Esophagus muscularis mucosa (tissue), 4 donors: Measurements from ENCODE around the gene ABCB10.

ENCODE experiments used
- EP300 ChIP-seq: sonication (generic); formaldehyde crosslinking; IDR thresholded peaks from one replicate; pipeline ENCODE4 v1.6.1; 2017; ENCODE audit warnings: antibody characterized with exemption
- POLR2A ChIP-seq: fragments of 450-650 bp; IDR thresholded peaks from one replicate; pipeline ENCODE4 v1.6.1; 2017; ENCODE audit warnings: antibody characterized with exemption, moderate library complexity, mild to moderate bottlenecking, low read depth
- POLR2AphosphoS5 ChIP-seq, 2 donors: sonication (generic); formaldehyde crosslinking; IDR thresholded peaks; one replicate each; pipeline ENCODE4 v1.6.1; 2017; ENCODE audit warnings: antibody characterized with exemption in 2 of 2
- TF ChIP-seq, protein P1 (sequence below), 3 experiments: fragments of 200-600 bp in 2 of 3; fragments of 450-650 bp in 1 of 3; sonication (generic) in 2 of 3; IDR thresholded peaks; one replicate each; pipeline ENCODE4 v1.5.1; 2017 to 2019; ENCODE audit warnings: antibody characterized with exemption in 3 of 3, mild to moderate bottlenecking in 2 of 3, moderate library complexity in 1 of 3

DNA sequence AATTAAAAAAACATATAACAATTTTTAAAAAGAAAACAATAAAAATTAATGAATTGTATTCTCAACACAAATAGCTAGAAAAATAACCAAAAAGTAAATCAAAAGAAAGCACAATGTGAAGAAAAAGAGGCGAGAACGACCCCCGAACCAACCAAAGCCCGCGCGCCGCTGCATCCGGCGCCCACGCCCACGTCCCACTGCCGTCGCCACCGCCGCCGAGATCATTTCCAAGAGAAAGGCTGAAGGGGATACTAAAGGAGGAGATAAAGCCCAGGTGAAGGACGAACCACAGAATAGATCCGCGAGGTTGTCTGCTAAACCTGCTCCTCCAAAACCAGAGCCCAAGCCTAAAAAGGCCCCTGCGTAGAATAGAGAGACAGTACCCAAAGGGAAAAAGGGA is 11.8 kb upstream of the ABCB10 start:
- TF ChIP-seq, protein P1, sequence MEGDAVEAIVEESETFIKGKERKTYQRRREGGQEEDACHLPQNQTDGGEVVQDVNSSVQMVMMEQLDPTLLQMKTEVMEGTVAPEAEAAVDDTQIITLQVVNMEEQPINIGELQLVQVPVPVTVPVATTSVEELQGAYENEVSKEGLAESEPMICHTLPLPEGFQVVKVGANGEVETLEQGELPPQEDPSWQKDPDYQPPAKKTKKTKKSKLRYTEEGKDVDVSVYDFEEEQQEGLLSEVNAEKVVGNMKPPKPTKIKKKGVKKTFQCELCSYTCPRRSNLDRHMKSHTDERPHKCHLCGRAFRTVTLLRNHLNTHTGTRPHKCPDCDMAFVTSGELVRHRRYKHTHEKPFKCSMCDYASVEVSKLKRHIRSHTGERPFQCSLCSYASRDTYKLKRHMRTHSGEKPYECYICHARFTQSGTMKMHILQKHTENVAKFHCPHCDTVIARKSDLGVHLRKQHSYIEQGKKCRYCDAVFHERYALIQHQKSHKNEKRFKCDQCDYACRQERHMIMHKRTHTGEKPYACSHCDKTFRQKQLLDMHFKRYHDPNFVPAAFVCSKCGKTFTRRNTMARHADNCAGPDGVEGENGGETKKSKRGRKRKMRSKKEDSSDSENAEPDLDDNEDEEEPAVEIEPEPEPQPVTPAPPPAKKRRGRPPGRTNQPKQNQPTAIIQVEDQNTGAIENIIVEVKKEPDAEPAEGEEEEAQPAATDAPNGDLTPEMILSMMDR (IDR thresholded peaks at IDR 0.05) = no peak
- TF ChIP-seq POLR2A (no peak), POLR2AphosphoS5 (IDR thresholded peaks at IDR 0.05) (no peak), EP300 (no peak)
